Heart right ventricle (tissue), 16 donors: Measurements from ENCODE around the gene MYO3B. TPM values are rescaled to one million over a fixed set of nuclear protein-coding genes. Genes with fewer than 3 reads are reported as not detected.
"Not testable (repeated sequence)": the region's sequence is repeated elsewhere in the genome, so short reads cannot be mapped to it uniquely, and the experiment has no call there.

ENCODE experiments used
- ATAC-seq, 8 donors: fragments of 200-7000 bp; cut with Tn5 transposase; one replicate each; pipeline ENCODE4 v1.9.1; 2020; ENCODE audit warnings: mild to moderate bottlenecking in 8 of 8, moderate library complexity in 8 of 8, moderate number of reproducible peaks in 1 of 8
- DNase-seq, 2 donors: peaks; one replicate each; pipeline ENCODE4 v3.0.0-alpha.2; 2020
- H3K27ac ChIP-seq, 10 donors: fragments of 200-600 bp; sonication (generic) in 2 of 10; one replicate each; pipeline versions ENCODE4 v1.5.0 to v1.8.0; 2020 to 2022; ENCODE audit warnings: mild to moderate bottlenecking in 3 of 10
- H3K27me3 ChIP-seq, 7 donors: fragments of 200-600 bp; one replicate each; pipeline ENCODE4 v1.8.0; 2021 to 2022; ENCODE audit warnings: mild to moderate bottlenecking in 2 of 7
- H3K36me3 ChIP-seq, 9 donors: fragments of 200-600 bp; sonication (generic) in 1 of 9; one replicate each; pipeline versions ENCODE4 v1.5.0 to v1.8.0; 2020 to 2022; ENCODE audit warnings: mild to moderate bottlenecking in 2 of 9
- H3K4me1 ChIP-seq, 9 donors: fragments of 200-600 bp; sonication (generic) in 1 of 9; one replicate each; pipeline versions ENCODE4 v1.5.0 to v1.8.0; 2020 to 2022; ENCODE audit warnings: mild to moderate bottlenecking in 4 of 9
- H3K4me3 ChIP-seq, 10 donors: fragments of 200-600 bp; sonication (generic) in 2 of 10; one replicate each; pipeline versions ENCODE4 v1.5.0 to v1.8.0; 2020 to 2022; ENCODE audit warnings: mild to moderate bottlenecking in 7 of 10, moderate library complexity in 2 of 10
- H3K9me3 ChIP-seq, 11 donors: fragments of 200-600 bp in 10 of 11; sonication (generic) in 2 of 11; one replicate each; pipeline versions ENCODE4 v1.5.0 to v1.8.0; 2013 to 2022; ENCODE audit warnings: mild to moderate bottlenecking in 2 of 11, control low read depth in 1 of 11, moderate library complexity in 1 of 11
- WGBS, 2 donors: extraction: QIAGEN DNeasy Blood & Tissue Kit; methylation state at CpG; one replicate each; pipeline ENCODE4 v1.1.7; 2013; ENCODE audit warnings: inconsistent platforms in 1 of 2; 5-methylcytosine and 5-hydroxymethylcytosine counted together
- intact Hi-C, 10 donors: fragments of 100-400 bp; cut with DNase I; formaldehyde crosslinking; loops; one replicate each; pipeline versions ENCODE4 v1.11.1 to v1.14.2; 2022
- polyA plus RNA-seq, 2 donors: library from polyadenylated mRNA; stranded (reverse); fragments of 200-250 nt; gene quantifications; one replicate each; pipeline ENCODE4 v1.2.3, GENCODE V29; 2013
- total RNA-seq, 10 donors: library from RNA; stranded (reverse); fragmentation: NEBNext Ultra II Directional in 3 of 10; extraction: Animal tissue kit (Norgen Biotek cat#: 25700) in 3 of 10; gene quantifications; one replicate each; pipeline versions ENCODE4 v1.2.1 to v1.2.4, GENCODE V29; 2021 to 2023
- TF ChIP-seq, protein P1 (sequence below), 9 donors: fragments of 200-600 bp; sonication (generic) in 2 of 9; IDR thresholded peaks; one replicate each; pipeline versions ENCODE4 v1.5.0 to v1.8.0; 2021 to 2022; ENCODE audit warnings: antibody characterized with exemption in 9 of 9, mild to moderate bottlenecking in 5 of 9, moderate library complexity in 1 of 9
- donor health status: Arrhythmogenic right ventricular cardiomyopathy.
- donor health status: ischemic (EF 13 %, LVEDD 7.1; RV severe dilation, severe dysfunction).
- donor health status: healthy with polysubstance abuse.
- donor health status: DM: no; HTN: yes; CAD: no.
- donor health status: DM: no; HTN: no; CAD: no.
- donor health status: ischemic (EF 25% LVEDD 6.9; RV normal size, moderate dysfunction).
- donor health status: ischemic (EF 25% LVEDD 5.7; RV mildly dilated, moderate dysfunction).
- donor health status: healthy.
- donor health status: DM: yes; HTN: yes; CAD: no.
- donor health status: Ischemic cardiomyopathy.
- donor health status: ischemic (EF 35%, LVEDD 5.7; RV mildly dilated, moderate dysfunction).
- donor health status: nonischemic (EF 11% LVEDD 7.7; RV severe dilation, severe dysfunction).
- donor health status: DM: yes; HTN: yes; CAD: no.
- donor health status: PGD.
- donor health status: ischemic (EF 29% LVEDD 5.4; RV normal size, mild dysfunction).
- donor health status: nonischemic (EF 23%, LVEDD 6.1; RV moderate dilation, normal function).

Gene MYO3B
- total and polyA plus RNA-seq, 12 donors = 0.05 to 0.21 (median 0.09) TPM; not detected in 8

DNA sequence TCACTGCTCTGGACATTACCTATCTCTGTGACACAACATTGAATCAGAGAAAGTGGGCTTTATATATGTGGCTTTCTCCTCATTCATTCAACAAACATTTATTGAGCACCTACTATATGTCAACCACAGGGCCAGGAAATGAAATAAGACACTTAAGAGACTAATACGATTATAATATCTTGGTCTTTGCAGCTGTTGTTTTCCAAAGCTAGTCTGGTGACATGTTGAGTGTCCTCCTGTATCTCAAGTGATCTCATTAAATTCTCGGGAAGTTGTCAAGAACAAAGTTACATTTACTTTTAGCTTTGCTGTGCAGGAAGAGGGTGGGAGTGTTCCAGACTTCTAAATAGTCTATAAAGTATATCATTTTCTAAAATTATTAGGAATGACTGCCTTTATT, 372.6 kb downstream of the MYO3B start:
- H3K4me3 ChIP-seq = no peak overlapping the region
- TF ChIP-seq, protein P1, sequence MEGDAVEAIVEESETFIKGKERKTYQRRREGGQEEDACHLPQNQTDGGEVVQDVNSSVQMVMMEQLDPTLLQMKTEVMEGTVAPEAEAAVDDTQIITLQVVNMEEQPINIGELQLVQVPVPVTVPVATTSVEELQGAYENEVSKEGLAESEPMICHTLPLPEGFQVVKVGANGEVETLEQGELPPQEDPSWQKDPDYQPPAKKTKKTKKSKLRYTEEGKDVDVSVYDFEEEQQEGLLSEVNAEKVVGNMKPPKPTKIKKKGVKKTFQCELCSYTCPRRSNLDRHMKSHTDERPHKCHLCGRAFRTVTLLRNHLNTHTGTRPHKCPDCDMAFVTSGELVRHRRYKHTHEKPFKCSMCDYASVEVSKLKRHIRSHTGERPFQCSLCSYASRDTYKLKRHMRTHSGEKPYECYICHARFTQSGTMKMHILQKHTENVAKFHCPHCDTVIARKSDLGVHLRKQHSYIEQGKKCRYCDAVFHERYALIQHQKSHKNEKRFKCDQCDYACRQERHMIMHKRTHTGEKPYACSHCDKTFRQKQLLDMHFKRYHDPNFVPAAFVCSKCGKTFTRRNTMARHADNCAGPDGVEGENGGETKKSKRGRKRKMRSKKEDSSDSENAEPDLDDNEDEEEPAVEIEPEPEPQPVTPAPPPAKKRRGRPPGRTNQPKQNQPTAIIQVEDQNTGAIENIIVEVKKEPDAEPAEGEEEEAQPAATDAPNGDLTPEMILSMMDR (IDR thresholded peaks at IDR 0.05) = no peak
- no peaks in the 10 kb centered on the region for H3K36me3 ChIP-seq
- peaks cover 0 to 11% (median 6%) of the 10 kb centered on the region in 9 donors for H3K4me1 ChIP-seq
- peaks cover 0 to 21% (median 6%) of the 10 kb centered on the region in 11 donors for H3K9me3 ChIP-seq
- intact Hi-C loops = no loop called here
- no peak for ATAC-seq
- no peak overlapping the region for H3K27ac ChIP-seq
- no peak for DNase-seq
- no peaks in the 10 kb centered on the region for H3K27me3 ChIP-seq
- WGBS, 2 donors = 40 to 47% methylated on average over 2 of the region's 2 CpGs

DNA sequence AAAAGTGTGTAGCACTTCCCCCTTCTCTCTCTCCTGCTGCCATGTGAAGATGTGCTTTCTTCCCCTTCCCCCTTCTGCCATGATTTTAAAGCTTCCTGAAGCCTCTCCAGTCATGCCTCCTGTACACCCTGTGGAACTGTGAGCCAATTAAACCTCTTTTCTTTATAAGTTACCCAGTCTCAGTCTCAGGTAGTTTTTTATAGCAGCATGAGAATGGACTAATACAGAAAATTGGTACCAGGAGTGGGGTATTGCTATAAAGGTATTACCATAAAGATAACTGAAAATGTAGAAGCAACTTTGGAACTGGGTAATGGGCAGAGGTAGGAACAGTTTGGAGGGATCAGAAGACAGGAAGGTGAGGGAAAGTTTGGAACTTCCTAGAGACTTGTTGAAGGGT, 374.0 kb downstream of the MYO3B start:
- Histone ChIP-seq H3K4me1 (peaks cover 0 to 11% (median 6%) of the 10 kb centered on the region in 9 donors), H3K9me3 (peaks cover 0 to 17% (median 6%) of the 10 kb centered on the region in 11 donors)
- intact Hi-C loops, ATAC-seq, H3K27ac ChIP-seq, DNase-seq, H3K4me3 ChIP-seq, H3K27me3 ChIP-seq, H3K36me3 ChIP-seq: not testable (repeated sequence)

DNA sequence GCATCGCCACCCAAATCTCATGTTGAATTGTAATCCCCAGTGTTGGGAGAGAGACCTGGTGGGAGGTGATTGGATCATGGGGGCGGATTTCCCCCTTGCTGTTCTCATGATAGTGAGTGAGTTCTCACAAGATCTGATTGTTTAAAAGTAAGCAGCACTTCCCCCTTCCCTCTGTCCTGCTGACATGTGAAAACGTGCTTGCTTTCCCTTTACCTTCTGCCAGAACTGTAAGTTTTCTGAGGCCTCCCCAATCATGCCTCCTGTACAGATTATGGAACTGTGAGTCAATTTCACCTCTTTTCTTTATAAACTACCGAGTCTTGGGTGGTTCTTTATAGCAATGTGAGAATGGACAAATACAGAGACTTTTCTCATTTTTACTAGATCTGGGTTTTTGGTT, 375.8 kb downstream of the MYO3B start:
- Histone ChIP-seq H3K9me3 (peaks cover 0 to 17% (median 6%) of the 10 kb centered on the region in 11 donors), H3K27me3 (no peaks in the 10 kb centered on the region), H3K36me3 (no peaks in the 10 kb centered on the region), H3K4me1 (peaks cover 0 to 11% (median 6%) of the 10 kb centered on the region in 9 donors), H3K27ac (no peak overlapping the region), H3K4me3 (no peak overlapping the region)
- intact Hi-C loops = no loop called here
- ATAC-seq (no peak), DNase-seq (no peak)
- TF ChIP-seq, protein P1 (IDR thresholded peaks at IDR 0.05) = no peak
- whole genome bisulfite sequencing, 2 donors = 70 to 72% methylated on average over 4 of the region's 4 CpGs

DNA sequence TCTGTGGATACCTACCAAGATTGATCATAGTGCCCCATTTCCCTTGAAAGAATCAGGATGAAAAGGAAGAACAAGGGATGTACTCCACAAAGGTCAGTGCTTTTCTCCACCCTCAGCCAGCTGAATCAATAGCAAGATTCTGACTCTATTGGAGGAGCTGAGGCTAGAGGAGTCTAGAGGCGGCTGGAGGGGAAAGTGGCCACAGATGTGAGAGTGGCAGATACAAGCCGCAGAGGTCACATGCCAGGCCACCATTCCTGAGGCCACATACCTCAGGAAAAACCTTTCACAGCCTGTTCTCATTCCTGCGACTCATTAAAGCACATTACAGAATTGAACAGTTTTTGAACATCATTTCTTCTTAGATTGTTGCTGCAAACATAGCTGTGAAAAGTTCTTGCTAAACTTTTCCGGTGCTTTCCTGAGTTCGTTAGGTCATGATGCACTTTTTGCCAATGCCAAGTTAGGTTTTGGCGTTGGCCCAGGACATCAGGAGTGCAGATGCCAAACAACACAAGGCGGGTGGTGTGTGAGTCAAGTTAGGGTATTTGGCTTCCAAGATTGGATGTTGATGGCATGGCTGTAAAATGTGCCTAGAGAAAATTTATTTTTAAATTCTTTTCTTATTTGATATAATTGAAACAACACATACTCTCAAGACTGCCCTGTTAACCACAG, 376.5 kb downstream of the MYO3B start:
- ATAC-seq (peak in 5 of 8 donors; percentile 59 to 85 (median 73)), DNase-seq (peak; percentile 13 to 64)
- no peaks in the 10 kb centered on the region for H3K27me3 ChIP-seq
- no peak overlapping the region for H3K4me3 ChIP-seq
- TF ChIP-seq, protein P1 (IDR thresholded peaks at IDR 0.05) = no peak
- intact Hi-C loops = no loop called here
- H3K27ac ChIP-seq = no peak overlapping the region
- peaks cover 0 to 17% (median 6%) of the 10 kb centered on the region in 11 donors for H3K9me3 ChIP-seq
- H3K36me3 ChIP-seq = no peaks in the 10 kb centered on the region
- H3K4me1 ChIP-seq = peaks cover 0 to 11% (median 6%) of the 10 kb centered on the region in 9 donors
- 63 to 68% methylated on average over 7 of the region's 7 CpGs for WGBS, 2 donors

DNA sequence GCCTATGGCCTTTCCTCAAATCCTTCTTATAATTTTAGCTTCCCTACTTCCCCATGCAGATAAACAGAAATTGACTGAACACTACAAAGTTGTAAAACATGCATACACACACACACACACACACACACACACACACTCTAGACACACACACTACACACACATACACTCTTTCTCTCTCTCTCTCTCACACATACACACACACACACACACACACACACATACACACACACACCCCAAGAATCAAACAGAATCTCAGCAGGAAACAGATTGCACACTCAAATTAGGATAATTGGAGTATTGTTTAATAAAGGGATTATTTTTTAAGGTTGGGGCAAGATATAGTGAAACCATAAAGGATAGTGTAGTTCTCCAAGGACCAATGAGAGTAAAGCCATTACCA, 385.0 kb downstream of the MYO3B start:
- Histone ChIP-seq H3K27me3 (no peaks in the 10 kb centered on the region), H3K9me3 (no peaks in the 10 kb centered on the region), H3K27ac (no peak overlapping the region), H3K4me3 (no peak overlapping the region), H3K4me1 (peaks cover 0 to 6% (median 0%) of the 10 kb centered on the region in 9 donors), H3K36me3 (no peaks in the 10 kb centered on the region)
- ATAC-seq = no peak
- TF ChIP-seq, protein P1 (IDR thresholded peaks at IDR 0.05) = no peak
- DNase-seq = no peak
- intact Hi-C loops = no loop called here
